HG02938 (cell line): Measurements from ENCODE around the gene TOX2.

ENCODE experiments used
- ATAC-seq: cut with Tn5 transposase; IDR thresholded peaks from one replicate; pipeline ENCODE4 v1.9.1; 2021; ENCODE audit warnings: mild to moderate bottlenecking, moderate library complexity; ENCODE audit not compliant: unreplicated experiment

TOX2 gene

DNA sequence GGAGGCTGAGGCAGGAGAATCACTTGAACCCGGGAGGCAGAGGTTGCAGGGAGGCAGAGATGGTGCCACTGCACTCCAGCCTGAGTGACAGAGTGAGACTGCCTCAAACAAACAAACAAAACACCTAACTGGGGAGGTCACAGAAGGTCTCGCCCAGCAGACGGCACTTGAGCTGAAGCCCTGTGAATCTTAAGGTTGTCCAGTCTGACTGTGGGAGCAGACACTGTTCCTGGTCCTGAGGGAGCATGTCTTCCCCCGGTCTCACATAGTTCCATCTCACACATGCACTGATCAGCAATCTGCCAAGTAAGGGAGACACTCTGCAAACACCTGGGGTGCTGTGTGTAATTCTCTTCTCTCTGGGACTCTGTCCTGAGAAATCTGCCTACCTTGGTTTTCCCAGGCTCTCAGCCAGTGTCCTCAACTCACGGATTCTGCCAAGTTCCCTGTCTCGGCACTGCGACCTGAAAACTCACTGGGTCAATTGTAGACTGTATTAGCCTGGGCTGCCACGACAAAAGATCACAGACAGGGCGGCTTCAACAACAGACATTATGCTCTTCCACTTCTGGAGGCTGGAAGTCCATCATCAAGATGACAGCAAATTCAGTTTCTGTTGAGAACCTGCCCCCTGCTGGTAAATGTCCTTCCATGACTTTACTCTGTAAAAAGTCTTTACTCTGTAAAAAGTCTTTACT lies 178.0 kb downstream of the TOX2 start:
- no peak for ATAC-seq

DNA sequence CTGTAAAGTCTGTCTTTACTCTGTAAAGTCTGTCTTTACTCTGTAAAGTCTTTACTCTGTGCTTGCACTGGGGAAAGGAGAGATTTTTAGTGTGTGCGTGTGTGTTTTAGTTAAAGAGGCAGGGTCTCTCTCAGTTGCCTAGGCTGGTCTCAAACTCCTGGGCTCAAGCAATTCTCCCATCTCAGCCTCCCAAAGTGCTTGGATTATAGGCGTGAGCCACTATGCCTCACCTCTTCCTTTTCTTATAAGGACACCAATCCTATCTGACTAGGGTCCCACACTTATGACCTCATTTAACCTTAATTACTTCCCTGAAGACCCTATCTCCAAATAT lies 178.6 kb downstream of the TOX2 start:
- no peak for ATAC-seq

DNA sequence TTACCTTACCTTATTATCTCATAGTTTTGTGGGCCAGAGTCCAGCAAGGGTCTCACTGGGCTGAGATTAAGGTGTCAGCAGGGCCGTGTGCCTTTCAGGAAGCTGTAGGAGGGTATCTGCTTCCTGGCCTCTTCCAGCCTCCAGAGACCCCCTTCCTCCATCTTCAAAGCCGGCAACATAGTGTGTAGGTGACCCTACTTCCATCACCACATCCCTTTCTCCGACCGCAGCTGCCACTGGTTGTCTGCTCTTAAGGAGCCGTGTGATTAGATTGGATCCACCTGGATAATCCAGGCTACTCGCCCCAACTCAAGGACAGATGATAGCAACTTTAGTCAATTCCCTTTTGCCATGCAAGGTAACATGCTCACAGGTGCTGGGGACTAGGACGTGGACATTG lies 181.2 kb downstream of the TOX2 start:
- ATAC-seq: no peak

DNA sequence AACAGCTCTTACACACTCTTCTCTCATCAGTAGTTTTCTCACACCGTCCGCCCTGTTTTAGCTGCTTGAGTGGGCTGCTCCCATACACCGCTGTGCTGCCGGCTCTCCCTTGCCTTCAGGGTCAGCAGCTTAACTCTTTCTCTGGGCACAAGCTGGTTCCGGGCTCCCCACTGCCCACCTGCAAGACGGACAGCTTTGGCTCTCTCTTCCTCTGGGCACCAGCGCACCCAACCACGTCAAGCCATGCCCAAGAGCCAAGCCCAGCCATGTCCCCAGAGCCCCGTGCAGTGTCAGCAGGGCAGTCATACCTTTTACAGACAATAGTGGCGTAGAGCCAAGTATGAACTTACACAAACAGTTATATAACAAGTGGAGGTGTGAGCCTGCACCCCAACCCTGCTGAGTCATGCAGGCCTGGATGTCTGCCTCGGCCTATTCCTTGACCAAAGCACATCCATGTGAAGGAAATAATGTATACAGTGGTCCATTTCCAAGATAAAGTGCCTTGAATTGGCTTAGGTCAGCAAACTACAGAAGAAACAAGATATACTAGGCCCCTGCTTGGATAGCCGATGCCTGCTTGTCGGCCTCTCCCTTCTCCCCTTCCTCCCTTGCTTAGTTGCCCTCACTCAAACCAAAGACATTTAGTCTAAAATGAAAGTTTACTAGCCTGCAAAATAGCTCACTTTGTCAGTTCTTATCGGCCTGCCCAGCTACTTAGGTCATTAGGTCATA lies 183.0 kb downstream of the TOX2 start:
- no peak for ATAC-seq

DNA sequence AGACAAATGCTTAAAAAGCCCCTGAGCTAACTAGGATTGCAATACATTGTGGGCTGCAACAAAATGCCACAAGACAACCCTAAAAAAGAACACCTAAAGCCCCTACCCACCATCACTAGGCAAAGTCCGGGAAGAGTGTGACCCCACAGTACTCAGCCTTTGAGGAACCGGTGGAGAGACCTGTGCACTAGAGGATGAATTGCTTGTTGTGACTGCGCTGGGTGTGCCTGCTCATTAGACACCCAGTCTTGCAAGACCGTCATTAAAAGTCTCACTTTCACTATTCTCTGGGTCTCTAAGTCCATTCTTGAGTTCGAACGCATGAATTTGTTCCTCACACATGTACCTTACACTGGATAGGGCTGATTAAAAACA lies 183.6 kb downstream of the TOX2 start:
- no peak for ATAC-seq

DNA sequence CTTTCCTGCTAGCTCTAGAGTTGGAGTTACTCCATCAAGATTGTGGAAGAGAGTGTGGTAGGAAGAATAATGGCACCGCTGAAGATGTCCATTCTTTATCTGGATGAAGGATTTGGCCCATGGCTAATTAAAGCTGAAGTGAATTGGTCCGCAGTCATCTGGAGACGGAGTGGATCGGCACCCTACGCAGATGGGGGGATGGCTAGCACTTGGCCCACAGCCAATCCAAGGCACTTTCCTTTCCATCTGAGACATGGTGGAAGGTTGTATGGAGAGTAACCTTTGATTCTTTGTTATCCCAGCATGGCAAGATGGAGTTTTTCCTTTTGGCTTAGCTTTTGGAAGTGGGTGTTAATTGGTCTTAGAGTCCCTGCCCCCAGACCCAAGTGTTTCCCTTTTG lies 184.0 kb downstream of the TOX2 start:
- no peak for ATAC-seq

DNA sequence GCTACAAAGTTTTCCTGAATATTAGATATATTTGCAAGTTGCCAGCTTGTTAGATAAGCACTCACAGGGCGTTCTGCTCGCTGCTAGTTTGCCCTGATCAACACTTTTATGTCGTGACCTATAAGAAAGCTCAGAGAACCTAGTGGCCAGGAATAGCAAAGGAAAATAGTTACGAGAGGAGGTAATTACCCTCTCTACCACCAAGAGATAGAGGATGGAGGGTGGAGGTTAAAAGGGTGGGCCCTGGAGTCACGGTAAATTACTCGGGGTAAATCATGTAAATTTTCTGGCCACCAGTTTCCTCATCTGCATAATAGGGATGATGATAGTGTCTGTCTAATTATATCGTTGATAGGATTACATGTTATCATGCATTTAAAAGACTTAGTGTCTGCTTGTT lies 185.2 kb downstream of the TOX2 start:
- ATAC-seq: no peak

DNA sequence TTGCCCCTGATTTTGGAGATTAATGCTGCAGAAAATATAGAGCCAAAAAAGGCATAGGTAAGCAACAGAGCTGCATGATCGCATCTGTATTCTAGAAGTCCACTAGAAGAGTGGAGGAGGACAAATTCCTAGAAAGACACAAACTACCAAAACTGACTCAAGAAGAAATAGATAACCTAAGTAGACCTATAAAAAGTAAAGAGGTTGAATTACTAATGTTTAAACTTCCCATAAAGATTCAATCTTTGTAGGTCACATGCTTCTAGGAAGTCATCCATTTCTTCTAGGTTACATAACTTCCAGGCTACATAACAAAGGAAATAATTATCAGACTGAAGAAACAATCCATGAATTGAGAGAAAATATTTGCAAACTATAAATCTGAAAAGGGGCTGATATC lies 187.9 kb downstream of the TOX2 start:
- ATAC-seq: no peak

DNA sequence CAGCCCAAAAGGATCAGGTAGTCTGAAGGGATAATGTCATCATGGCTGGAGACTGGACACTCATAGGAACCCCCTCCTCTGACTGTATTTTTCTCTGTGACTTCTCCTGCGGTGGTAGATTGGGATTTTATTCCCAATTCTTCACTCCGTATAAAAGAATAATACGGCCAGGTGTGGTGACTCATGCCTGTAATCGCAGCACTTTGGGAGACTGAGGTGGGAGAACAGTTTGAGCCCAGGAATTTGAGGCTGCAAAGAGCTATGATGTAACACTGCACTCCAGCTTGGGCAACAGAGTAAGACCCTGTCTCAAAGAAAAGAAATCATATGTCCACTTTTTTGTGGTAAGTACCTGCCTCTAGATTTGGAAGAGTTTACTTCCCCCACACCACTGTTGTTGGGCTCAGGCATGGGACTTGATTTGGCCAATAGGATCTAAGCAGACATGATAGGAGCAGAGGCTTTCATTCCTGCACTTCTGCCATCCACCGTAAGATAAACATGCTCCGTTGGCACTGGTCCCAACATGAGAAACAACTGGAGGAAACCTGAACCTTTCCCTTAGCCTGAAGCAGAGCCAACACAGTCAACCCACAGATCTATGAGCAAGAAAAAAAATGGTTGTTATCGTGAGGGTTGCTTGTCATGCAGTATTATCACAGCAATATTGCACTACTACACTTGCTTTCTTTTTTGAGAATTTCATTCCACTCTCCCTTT lies 190.3 kb downstream of the TOX2 start:
- no peak for ATAC-seq

DNA sequence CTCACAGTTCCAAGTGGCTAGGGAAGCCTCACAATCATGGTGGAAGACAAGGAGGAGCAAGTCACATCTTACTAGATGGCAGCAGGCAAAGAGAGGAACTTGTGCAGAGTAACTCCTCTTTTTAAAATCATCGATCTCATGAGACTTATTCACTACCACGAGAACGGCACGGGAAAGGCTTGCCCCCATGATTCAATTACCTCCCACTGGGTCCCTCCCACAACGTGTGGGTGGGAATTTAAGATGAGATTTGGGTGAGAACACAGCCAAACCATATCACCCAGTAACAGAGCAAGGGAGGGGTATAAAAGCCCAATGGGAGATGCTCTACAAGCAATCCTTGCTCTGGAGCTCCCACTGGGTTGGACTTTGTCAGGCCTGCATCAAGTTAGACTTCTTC lies 192.0 kb downstream of the TOX2 start:
- no peak for ATAC-seq

DNA sequence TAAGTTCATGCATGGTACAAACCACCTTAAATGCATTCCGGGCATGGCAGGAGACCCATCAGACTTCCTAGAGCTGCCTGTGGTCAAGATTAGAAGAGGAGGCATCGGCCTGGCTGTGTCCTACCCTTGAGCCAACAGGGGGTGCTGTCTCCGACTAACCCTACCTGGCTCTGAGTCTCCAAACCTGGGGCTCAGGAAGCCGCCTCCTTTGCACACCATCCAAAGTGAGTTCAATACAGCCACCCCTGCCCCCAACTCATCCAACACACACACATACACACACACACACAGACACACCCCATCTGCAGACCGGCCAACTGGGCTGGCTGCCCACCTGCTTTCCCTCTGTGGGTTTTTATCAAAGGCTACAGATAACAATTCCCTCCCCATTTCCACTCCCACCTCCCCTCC lies 195.3 kb downstream of the TOX2 start:
- no peak for ATAC-seq

DNA sequence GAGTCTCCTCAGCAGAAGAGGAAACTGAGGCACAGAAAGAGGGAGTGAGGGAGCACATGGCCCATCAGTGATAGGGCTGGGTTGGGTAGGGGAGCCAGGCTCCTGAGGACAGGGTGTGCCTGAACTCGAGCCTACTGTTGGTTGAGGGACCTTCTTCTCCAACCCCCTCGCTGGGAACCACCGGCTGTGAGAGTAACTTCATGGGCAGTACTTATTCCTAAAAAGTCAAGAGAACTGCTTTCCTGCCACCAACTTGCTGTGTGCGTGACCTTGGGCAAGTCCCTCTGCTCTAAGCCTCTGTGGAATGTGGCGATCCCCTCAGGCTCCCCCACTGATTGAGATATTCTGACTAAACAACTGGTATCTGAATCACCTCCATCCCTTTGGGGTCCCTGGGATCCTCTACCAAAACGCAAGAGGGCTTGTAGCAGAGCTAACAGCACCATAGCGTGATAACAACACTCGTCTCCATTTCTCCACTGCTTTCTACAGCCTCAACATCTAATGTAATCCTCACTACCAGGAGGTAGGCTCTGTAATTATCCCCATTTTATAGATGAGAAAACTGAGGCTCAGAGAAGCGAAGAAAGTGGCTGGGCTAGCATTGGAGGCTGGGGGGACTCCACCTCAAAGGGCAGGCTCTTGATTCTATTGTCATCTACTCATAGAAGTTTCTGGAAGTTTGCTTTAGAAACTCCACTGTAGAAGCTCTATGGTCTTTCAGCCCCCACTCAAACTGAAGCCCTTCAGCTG lies 196.3 kb downstream of the TOX2 start:
- ATAC-seq: no peak

DNA sequence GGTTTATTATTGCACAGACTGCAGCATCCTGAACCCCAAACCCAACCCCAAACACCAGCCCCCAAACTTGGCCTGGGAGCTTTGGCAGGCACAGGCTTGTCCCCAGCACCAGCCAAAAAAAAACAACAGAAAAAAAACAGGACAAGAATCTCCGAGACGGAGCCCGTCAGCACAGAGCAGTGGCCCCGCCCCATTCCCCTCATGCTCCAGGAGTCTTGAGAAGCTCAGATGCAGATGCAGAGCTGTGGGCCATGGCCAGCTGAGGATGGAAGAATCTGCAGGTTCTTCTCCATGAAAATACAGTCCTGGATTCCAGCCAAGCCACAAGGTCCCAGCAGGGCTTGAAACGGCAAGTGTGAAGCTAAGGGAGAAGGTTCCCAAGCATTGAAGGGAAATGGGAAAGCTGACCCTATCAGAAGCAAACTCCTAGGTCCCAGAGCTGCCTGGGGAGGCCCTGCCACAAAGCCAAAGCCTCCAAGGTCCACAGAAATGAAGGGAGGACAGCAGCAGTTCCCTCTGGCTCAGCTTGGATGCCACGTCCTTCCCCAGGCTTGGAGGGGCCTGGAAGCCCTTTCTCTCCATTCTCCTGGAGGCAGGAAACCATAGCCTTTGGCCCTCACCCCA lies 197.2 kb downstream of the TOX2 start:
- no peak for ATAC-seq

DNA sequence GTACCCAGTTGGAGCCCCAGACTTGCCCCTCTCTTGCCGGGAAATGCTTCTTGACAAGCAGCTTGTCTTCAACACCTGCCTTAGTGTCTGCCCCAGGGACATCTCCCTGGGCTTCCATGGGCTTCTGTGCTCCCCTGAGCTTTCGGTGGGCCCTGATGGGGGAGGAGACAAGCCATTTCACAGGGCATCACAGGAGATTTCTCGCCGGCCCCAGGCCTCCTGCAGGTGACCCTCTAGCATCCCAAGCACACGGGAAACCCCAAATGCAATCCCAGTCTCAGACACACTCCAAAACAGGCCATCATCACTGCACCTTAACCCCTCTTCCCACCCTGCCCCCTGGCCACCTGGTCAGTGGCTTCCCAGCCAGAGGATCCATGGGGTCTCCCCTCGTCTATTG lies 197.8 kb downstream of the TOX2 start:
- ATAC-seq: no peak

DNA sequence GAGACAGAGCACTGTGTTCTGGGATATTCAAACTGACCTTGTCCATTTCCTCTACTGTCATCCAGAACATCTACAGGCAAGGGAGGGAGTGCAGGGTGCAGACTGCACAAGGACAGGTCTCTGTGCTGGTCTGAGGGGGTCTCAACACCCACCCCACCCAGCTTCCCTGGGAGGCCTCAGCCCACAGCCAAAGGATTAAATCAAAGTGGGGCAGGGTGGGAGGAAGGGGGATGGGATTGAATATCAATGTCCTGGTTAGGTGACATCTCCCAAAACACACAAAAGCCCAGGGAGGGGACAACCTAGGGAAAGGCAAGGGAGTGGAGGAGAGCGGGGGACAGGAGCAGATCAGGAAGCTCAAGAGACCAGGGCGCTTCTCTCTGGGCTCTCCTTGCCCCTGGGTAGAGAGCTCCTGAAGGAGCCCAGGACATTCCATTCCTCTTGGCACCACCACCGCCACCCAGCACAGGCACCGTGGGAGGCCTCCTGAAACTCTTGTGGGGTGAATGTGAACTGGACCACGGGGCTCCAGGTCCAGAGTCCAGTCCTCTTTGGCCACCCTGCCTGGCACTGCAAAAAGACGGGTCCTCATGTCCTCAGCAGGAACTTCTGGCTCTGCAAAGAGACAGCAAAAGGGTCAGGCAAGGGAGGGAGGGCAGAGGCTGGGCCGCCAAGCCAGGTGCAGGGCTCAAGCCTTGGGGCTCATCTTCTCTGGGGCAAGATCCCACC lies 198.4 kb downstream of the TOX2 start:
- ATAC-seq: no peak

DNA sequence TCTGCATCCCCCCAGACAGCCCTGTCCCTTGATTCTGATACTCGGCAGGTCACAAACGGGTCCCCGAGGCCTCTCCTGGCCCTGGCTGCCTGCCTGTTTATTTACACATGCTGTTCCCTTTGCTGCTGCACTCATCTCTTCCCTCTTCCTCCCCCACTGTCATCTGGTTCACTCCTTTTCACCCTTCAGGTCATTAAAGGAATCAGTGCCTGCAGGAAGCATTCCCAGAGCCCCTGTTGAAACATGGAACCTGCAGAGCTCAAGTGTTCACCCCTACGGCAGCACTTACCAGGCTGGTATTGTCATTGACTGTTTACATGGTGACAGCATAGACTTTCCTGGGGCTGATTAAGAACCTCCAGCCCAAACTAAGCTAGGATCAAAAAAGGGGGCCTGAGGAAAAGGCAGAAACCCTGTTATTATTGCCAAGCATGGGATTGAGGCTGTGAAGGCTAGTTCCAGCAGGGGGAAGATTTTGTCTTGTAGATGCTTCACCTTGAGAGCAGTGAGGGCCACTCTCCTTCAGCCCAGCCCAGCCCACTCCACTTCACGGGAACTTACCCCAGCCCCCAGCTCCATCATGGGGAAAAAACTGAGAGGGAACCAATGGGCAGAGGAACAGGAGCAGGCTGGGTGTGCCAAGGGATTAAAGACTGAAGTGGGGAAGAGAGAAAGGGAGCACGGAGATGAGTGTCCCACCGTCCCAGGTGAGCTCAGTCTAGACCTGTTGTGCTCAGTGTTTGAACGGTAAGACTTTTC lies 199.1 kb downstream of the TOX2 start:
- no peak for ATAC-seq

DNA sequence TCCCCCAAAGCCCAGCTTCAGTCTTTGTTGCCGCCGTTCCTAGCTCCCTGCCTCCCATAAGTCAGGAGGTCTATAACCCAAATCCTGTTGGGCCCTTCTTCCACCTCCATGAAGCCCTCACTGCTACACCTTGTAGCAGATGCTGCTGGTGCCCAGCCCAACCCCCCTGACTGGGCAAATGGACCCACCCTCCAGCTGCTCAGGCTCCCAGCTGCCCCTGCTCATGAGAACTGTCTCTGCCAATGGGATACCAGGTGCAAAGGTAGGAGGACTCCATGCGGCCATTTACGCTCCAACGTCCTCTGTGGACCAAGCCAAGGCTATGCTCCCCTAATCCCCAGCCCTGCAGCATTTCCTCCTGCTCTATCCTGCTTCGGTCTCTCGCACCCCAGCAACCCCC lies 200.5 kb downstream of the TOX2 start:
- ATAC-seq: no peak

DNA sequence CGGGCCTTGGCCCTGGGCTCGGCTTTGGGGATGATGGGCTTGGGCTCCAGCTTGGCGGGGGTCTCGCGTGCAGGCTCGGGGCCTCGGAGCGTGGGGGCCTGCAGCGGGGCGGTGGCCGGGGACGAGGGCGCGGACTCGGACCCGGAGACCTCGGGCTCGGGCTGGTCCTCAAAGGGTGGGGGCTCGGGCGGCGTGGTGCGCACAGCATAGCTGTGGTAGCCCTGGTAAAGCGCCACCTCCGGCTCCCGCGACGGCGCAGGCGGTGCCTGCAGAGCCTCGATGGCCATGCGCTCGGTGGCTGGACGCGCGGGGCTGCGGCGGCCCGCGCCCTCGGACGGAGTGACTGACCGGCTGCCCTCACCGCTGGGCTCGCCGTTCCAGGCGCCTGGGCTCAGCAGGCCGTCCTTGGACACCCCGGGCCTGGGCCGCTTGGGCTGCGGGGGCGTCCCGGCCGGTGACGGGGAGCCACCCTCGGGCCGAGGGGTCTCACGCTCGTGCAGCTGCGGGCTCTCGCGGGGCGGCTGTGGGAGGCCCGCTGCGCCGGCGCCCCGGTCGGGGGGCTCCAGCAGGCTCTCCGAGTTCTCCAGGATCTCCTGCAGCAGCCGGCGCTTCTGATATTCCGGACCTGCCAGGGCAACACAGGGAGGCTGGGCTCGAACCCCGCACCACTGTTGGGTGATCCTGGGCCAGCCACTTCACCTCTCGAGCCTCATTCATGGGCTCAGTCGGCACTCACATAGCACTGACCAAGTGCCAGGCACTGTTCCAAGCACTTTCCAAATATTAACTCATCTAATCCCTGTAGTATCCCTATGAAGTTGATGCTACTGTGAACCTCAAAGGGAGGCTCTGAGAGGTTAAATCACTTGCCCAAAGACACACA lies 201.4 kb downstream of the TOX2 start:
- no peak for ATAC-seq
